Measurements from ENCODE around the gene KBTBD12. TPM values are rescaled to one million over a fixed set of nuclear protein-coding genes. Genes with fewer than 3 reads are reported as not detected.
"Not testable (repeated sequence)": the region's sequence is repeated elsewhere in the genome, so short reads cannot be mapped to it uniquely, and the experiment has no call there.

Gene KBTBD12
- under 1 TPM in 3 of 4 donors, not detected in 1; under 0.01 to 0.87 (median 0.30) TPM for total RNA-seq

DNA sequence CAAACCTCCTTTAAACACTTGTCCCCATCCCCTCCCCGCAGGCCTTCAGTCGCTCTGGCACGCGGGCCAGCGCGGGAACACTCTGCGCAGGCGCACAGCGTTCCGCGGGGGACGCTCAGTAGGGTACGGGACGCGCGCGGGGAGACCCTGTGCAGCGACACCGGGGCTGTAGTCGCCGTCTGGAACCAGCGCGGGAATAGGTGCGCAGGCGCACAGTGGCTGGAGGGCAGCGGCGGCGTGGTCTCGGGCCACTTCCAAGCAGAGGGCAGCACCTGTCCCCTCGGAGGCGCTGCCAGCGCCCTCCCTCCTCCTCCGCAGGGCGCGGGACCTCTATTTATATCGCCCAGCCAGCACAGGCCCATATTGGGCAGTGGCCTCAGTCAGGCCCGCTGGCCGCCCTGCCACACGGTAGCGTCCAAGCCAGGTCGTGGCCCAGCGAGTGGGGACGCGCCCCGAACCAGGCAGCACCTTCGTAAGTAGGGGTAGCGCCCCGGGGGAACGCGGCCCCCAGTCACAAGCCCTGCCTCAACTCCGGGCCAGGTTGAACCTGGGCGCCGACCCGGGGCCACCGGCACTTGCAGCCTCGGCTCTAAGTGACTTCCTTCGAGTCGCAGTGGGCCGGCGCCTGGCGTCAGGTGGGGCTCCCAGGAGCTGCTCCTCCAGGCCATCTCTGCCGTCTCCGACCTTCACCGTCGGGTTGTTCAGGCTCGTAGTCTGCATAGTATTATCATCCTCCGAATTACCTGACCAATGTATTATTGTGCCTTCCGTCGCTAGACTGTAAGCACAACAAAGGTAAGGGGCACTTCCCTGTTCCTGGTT, at the start of gene KBTBD12:
KBTBD12 (plus strand) TSS at position 118 of the 822 bp plus-strand sequence. CDS start 7,830 bp downstream, outside the sequence.
- Histone ChIP-seq H3K4me3 (peak within 1 kb of the TSS; percentile 25 to 58 (median 39)), H3K9me3 (no peaks in the 10 kb centered on the region), H3K4me1 (peaks cover 0 to 38% (median 7%) of the 10 kb centered on the region in 4 donors), H3K27ac (peak within 1 kb of the TSS in 1 of 4 donors; percentile 46), H3K36me3 (no peaks in the 10 kb centered on the region), H3K27me3 (peaks cover 0 to 9% of the 10 kb centered on the region in 2 donors)
- no peak for TF ChIP-seq EP300 (IDR thresholded peaks at IDR 0.05)
- TF ChIP-seq, protein P1, sequence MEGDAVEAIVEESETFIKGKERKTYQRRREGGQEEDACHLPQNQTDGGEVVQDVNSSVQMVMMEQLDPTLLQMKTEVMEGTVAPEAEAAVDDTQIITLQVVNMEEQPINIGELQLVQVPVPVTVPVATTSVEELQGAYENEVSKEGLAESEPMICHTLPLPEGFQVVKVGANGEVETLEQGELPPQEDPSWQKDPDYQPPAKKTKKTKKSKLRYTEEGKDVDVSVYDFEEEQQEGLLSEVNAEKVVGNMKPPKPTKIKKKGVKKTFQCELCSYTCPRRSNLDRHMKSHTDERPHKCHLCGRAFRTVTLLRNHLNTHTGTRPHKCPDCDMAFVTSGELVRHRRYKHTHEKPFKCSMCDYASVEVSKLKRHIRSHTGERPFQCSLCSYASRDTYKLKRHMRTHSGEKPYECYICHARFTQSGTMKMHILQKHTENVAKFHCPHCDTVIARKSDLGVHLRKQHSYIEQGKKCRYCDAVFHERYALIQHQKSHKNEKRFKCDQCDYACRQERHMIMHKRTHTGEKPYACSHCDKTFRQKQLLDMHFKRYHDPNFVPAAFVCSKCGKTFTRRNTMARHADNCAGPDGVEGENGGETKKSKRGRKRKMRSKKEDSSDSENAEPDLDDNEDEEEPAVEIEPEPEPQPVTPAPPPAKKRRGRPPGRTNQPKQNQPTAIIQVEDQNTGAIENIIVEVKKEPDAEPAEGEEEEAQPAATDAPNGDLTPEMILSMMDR (IDR thresholded peaks at IDR 0.05) = no peak
- no peak for TF ChIP-seq POLR2A (IDR thresholded peaks at IDR 0.05)
- 22 to 25% methylated on average over 20 to 50 of the region's 69 CpGs for WGBS, 2 donors
- DNase-seq (ENCODE audit: low spot score in 2 of 2) = no peak

- WGBS, 2 donors = 60 to 66% methylated on average over 4 of the region's 4 CpGs
- no peaks in the 10 kb centered on the region for H3K36me3 ChIP-seq
- TF ChIP-seq, protein P1 (IDR thresholded peaks at IDR 0.05) = no peak
- no peak for TF ChIP-seq POLR2A (IDR thresholded peaks at IDR 0.05)
- no peak for TF ChIP-seq EP300 (IDR thresholded peaks at IDR 0.05)
- H3K9me3 ChIP-seq = no peaks in the 10 kb centered on the region
- H3K4me1 ChIP-seq = no peaks in the 10 kb centered on the region
- no peak overlapping the region for H3K4me3 ChIP-seq
- no peak for DNase-seq (ENCODE audit: low spot score in 2 of 2)
- no peaks in the 10 kb centered on the region for H3K27me3 ChIP-seq
- H3K27ac ChIP-seq = no peak overlapping the region
Observed at GRCh38 chr3:127865941-127866340, 49.1 kb upstream of the KBTBD12 start.

GRCh38 chr3:127867412-127867811, 47.6 kb upstream of the KBTBD12 start:
- WGBS, 2 donors = 93 to 95% methylated on average over 2 of the region's 2 CpGs
- H3K9me3 ChIP-seq = no peaks in the 10 kb centered on the region

GRCh38 chr3:127867986-127868385, 47.0 kb upstream of the KBTBD12 start:
- TF ChIP-seq, protein P1 (IDR thresholded peaks at IDR 0.05) = no peak
- TF ChIP-seq EP300 (IDR thresholded peaks at IDR 0.05) = no peak
- TF ChIP-seq POLR2A (IDR thresholded peaks at IDR 0.05) = no peak
- no peaks in the 10 kb centered on the region for H3K9me3 ChIP-seq
- H3K4me3 ChIP-seq = no peak overlapping the region

More at GRCh38 chr3:127867412-127867811, 47.6 kb upstream of the KBTBD12 start:
- DNase-seq (ENCODE audit: low spot score in 2 of 2) = no peak
- TF ChIP-seq EP300 (IDR thresholded peaks at IDR 0.05) (no peak), POLR2A (IDR thresholded peaks at IDR 0.05) (no peak)
- TF ChIP-seq, protein P1 (IDR thresholded peaks at IDR 0.05) = no peak
- H3K4me3 ChIP-seq = no peak overlapping the region
- no peaks in the 10 kb centered on the region for H3K27me3 ChIP-seq
- H3K27ac ChIP-seq = no peak overlapping the region
- no peaks in the 10 kb centered on the region for H3K4me1 ChIP-seq
- no peaks in the 10 kb centered on the region for H3K36me3 ChIP-seq

DNA sequence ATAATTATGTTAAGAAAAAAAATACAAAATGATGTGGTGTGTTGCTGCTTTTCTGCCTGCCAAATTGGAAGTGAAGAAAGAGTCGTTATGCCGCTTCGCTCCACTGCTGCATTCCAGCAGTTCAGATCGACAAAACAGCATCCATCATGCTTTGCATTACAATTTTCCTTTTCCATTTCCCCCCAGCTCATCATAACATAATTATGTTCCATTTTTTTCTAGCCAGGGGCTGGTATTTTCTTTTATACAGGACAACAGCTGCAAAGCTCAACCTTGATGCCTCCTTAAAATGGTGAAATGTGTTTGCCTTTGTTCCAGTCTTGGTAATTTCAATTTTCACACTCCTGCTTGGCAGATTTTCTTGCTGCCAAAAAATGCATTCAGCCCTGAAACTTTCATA, 44.9 kb upstream of the KBTBD12 start:
- no peak overlapping the region for H3K4me3 ChIP-seq
- H3K27ac ChIP-seq = no peak overlapping the region
- no peak for DNase-seq (ENCODE audit: low spot score in 2 of 2)
- TF ChIP-seq, protein P1 (IDR thresholded peaks at IDR 0.05) = no peak
- TF ChIP-seq POLR2A (IDR thresholded peaks at IDR 0.05) (no peak), EP300 (IDR thresholded peaks at IDR 0.05) (no peak)
- no peaks in the 10 kb centered on the region for H3K4me1 ChIP-seq
- no peaks in the 10 kb centered on the region for H3K27me3 ChIP-seq
- 69 to 70% methylated on average over 4 of the region's 4 CpGs for WGBS, 2 donors
- H3K9me3 ChIP-seq = no peaks in the 10 kb centered on the region
- no peaks in the 10 kb centered on the region for H3K36me3 ChIP-seq

More at GRCh38 chr3:127867986-127868385, 47.0 kb upstream of the KBTBD12 start:
- Histone ChIP-seq H3K27me3 (no peaks in the 10 kb centered on the region), H3K4me1 (no peaks in the 10 kb centered on the region), H3K27ac (no peak overlapping the region), H3K36me3 (no peaks in the 10 kb centered on the region)
- DNase-seq (ENCODE audit: low spot score in 2 of 2) = no peak

DNA sequence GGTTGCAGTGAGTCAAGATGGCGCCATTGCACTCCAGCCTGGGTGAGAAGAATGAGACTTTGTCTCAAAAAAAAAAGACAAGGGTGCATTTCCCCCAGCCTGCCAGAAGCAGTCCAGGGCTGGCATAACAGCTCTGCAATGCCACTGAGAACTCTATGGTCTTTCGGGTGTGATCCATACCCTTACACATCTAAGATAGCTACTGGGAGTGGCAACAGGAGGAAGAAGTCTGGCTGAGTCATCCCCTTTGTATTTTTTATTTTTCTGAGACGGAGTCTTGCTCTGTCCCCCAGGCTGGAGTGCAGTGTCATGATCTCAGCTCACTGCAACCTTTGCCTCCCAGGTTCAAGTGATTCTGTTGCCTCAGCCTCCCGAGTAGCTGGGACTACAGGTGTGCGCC, 40.9 kb upstream of the KBTBD12 start:
- H3K4me3 ChIP-seq; H3K27ac ChIP-seq; H3K27me3 ChIP-seq; H3K9me3 ChIP-seq; H3K4me1 ChIP-seq; H3K36me3 ChIP-seq; DNase-seq (ENCODE audit: low spot score in 2 of 2): not testable (repeated sequence)
- 89 to 94% methylated on average over 5 of the region's 5 CpGs for WGBS, 2 donors

Measured in tibial nerve (tissue), 4 donors.